ENCODE results near the gene TNFAIP8.
"Not testable (repeated sequence)": the region's sequence is repeated elsewhere in the genome, so short reads cannot be mapped to it uniquely, and the experiment has no call there.

TNFAIP8 gene

GRCh38 chr5:119427060-119427459 lies 71.2 kb downstream of the TNFAIP8 start:
- no peak for DNase-seq (ENCODE audit: low read depth)

- not testable (repeated sequence) for DNase-seq (ENCODE audit: low read depth)
Measured at GRCh38 chr5:119427596-119427995, 71.8 kb downstream of the TNFAIP8 start.

GRCh38 chr5:119428166-119428565 lies 72.3 kb downstream of the TNFAIP8 start:
- not testable (repeated sequence) for DNase-seq (ENCODE audit: low read depth)

GRCh38 chr5:119428574-119428973 lies 72.8 kb downstream of the TNFAIP8 start:
- DNase-seq (ENCODE audit: low read depth) = not testable (repeated sequence)

- not testable (repeated sequence) for DNase-seq (ENCODE audit: low read depth)
Measured at GRCh38 chr5:119432674-119433237, 76.9 kb downstream of the TNFAIP8 start.

GRCh38 chr5:119435436-119436132 lies 79.8 kb downstream of the TNFAIP8 start:
- no peak for DNase-seq (ENCODE audit: low read depth)

GRCh38 chr5:119437785-119438586 lies 82.2 kb downstream of the TNFAIP8 start:
- DNase-seq (ENCODE audit: low read depth) = not testable (repeated sequence)

- DNase-seq (ENCODE audit: low read depth) = not testable (repeated sequence)
Measured at GRCh38 chr5:119438587-119438917, 82.7 kb downstream of the TNFAIP8 start.

- DNase-seq (ENCODE audit: low read depth) = no peak
Measured at GRCh38 chr5:119439140-119439631, 83.4 kb downstream of the TNFAIP8 start.

GRCh38 chr5:119439632-119440031 lies 83.8 kb downstream of the TNFAIP8 start:
- DNase-seq (ENCODE audit: low read depth) = not testable (repeated sequence)

GRCh38 chr5:119444643-119445042 lies 88.8 kb downstream of the TNFAIP8 start:
- DNase-seq (ENCODE audit: low read depth) = not testable (repeated sequence)

- no peak for DNase-seq (ENCODE audit: low read depth)
Measured at GRCh38 chr5:119445544-119445943, 89.7 kb downstream of the TNFAIP8 start.
